MM.1S (cell line): Measurements from ENCODE around the gene KDM4B.
"Not testable (repeated sequence)": the region's sequence is repeated elsewhere in the genome, so short reads cannot be mapped to it uniquely, and the experiment has no call there.

ENCODE experiments used
- DNase-seq: peaks from one replicate; pipeline ENCODE4 v3.0.0-alpha.2; 2015
- H2AFZ ChIP-seq: fragments of 300-600 bp; sonication (generic); 2 replicates; pipeline ENCODE4 v1.6.0; 2016; ENCODE audit warnings: antibody characterized with exemption, low read length
- H3F3A ChIP-seq: fragments of 300-600 bp; sonication (generic); 2 replicates; pipeline ENCODE4 v1.6.1; 2016; ENCODE audit warnings: mild to moderate bottlenecking, antibody characterized with exemption, low read length, moderate library complexity, mixed read lengths; ENCODE audit not compliant: insufficient read depth
- H3K27ac ChIP-seq: fragments of 300-600 bp; sonication (generic); 2 replicates; pipeline ENCODE4 v1.5.1; 2016; ENCODE audit warnings: mild to moderate bottlenecking, low read length
- H3K27me3 ChIP-seq: fragments of 300-600 bp; sonication (generic); replicated peaks from 2 replicates; pipeline ENCODE4 v1.6.0; 2016; ENCODE audit warnings: low read length; ENCODE audit not compliant: insufficient read depth
- H3K36me3 ChIP-seq: fragments of 300-600 bp; sonication (generic); replicated peaks from 2 replicates; pipeline ENCODE4 v1.6.1; 2016; ENCODE audit warnings: mild to moderate bottlenecking, low read length, mixed read lengths; ENCODE audit not compliant: insufficient read depth
- H3K4me1 ChIP-seq: fragments of 300-600 bp; sonication (generic); 2 replicates; pipeline ENCODE4 v1.6.1; 2016; ENCODE audit warnings: low read length, mixed read lengths
- H3K4me2 ChIP-seq: fragments of 300-600 bp; sonication (generic); 2 replicates; pipeline ENCODE4 v1.6.0; 2016; ENCODE audit warnings: low read depth, low read length
- H3K4me3 ChIP-seq: fragments of 300-600 bp; sonication (generic); 2 replicates; pipeline ENCODE4 v1.5.1; 2016; ENCODE audit warnings: low read length, mixed read lengths
- H3K79me2 ChIP-seq: fragments of 300-600 bp; sonication (generic); 2 replicates; pipeline ENCODE4 v1.6.1; 2016; ENCODE audit warnings: mixed run types, low read length, mixed read lengths
- H3K9ac ChIP-seq: fragments of 300-600 bp; sonication (generic); 2 replicates; pipeline ENCODE4 v1.6.1; 2016; ENCODE audit warnings: low read length, mixed read lengths
- H3K9me2 ChIP-seq: fragments of 300-600 bp; sonication (generic); replicated peaks from 2 replicates; pipeline ENCODE4 v1.6.1; 2016; ENCODE audit warnings: mild to moderate bottlenecking, low read length, mixed read lengths; ENCODE audit not compliant: insufficient read depth
- H3K9me3 ChIP-seq: fragments of 300-600 bp; sonication (generic); replicated peaks from 2 replicates; pipeline ENCODE4 v1.6.1; 2016; ENCODE audit warnings: mild to moderate bottlenecking, low read length, mixed read lengths; ENCODE audit not compliant: insufficient read depth
- H4K20me1 ChIP-seq: fragments of 300-600 bp; sonication (generic); 2 replicates; pipeline ENCODE4 v1.6.1; 2016; ENCODE audit warnings: mild to moderate bottlenecking, low read length, moderate library complexity, mixed read lengths; ENCODE audit not compliant: insufficient read depth
- EZH2 ChIP-seq: fragments of 300-600 bp; sonication (generic); optimal IDR thresholded peaks from 2 replicates; pipeline ENCODE3; 2017; ENCODE audit warnings: low read depth, mild to moderate bottlenecking, antibody characterized with exemption, low read length, mixed read lengths
- EZH2phosphoT487 ChIP-seq: fragments of 300-600 bp; sonication (generic); IDR thresholded peaks from 2 replicates; pipeline ENCODE4 v1.6.1; 2018; ENCODE audit warnings: antibody characterized with exemption, low read length
- TF ChIP-seq, protein P1 (sequence below): fragments of 300-600 bp; sonication (generic); IDR thresholded peaks from 2 replicates; pipeline ENCODE4 v1.5.1; 2016; ENCODE audit warnings: antibody characterized with exemption, low read length, mixed read lengths

KDM4B gene

DNA sequence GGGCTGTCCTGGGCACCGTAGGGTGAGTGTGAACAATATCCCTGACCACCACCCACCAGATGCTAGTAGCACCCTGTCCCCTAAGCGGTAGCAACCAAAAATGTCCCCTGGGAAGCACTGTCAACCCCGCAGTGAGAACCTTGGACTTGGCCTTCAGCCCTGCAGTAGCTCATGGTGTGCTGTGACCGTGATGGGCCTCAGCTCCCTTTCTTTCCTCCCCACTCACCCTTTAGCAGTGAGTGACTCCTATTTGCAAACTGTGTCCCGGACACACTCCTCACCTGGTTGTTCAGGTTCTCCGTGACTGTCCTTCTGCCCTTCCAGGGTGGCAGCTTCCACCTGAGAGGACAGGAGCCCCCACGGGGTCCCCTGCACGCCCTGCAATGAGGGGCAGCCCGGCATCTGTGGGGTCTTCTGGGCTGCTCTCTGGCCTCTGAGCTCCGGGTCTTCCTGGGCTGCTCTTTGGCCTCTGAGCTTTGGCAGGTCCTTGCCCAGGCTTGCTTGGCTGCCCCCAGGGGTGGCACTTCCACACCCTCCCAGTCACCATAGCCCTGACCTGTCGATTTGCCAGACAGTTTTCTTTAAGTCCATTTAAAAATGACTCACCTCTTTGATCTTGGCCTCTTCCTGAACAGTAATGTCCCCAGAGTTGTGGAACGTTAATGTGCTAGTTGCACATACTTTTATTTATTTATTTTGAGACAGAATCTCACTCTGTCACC, 3.8 kb downstream of the KDM4B start:
- Histone ChIP-seq H3K79me2 (peaks cover 80% of the 10 kb centered on the region), H3K27ac (no peak overlapping the region), H3K9me3 (no peaks in the 10 kb centered on the region), H2AFZ (no peak overlapping the region), H3K4me2 (no peak overlapping the region), H3K9ac (no peak overlapping the region), H3K4me3 (no peak overlapping the region), H3K9me2 (no peaks in the 10 kb centered on the region), H3K4me1 (peaks cover 4% of the 10 kb centered on the region; the same call in 1 of the 2 replicates), H3K27me3 (no peaks in the 10 kb centered on the region), H4K20me1 (peaks cover 27% of the 10 kb centered on the region), H3K36me3 (peaks cover 10% of the 10 kb centered on the region; the same call in 1 of the 2 replicates), H3F3A (peaks cover 14% of the 10 kb centered on the region; the same call in 1 of the 2 replicates)
- TF ChIP-seq, protein P1, sequence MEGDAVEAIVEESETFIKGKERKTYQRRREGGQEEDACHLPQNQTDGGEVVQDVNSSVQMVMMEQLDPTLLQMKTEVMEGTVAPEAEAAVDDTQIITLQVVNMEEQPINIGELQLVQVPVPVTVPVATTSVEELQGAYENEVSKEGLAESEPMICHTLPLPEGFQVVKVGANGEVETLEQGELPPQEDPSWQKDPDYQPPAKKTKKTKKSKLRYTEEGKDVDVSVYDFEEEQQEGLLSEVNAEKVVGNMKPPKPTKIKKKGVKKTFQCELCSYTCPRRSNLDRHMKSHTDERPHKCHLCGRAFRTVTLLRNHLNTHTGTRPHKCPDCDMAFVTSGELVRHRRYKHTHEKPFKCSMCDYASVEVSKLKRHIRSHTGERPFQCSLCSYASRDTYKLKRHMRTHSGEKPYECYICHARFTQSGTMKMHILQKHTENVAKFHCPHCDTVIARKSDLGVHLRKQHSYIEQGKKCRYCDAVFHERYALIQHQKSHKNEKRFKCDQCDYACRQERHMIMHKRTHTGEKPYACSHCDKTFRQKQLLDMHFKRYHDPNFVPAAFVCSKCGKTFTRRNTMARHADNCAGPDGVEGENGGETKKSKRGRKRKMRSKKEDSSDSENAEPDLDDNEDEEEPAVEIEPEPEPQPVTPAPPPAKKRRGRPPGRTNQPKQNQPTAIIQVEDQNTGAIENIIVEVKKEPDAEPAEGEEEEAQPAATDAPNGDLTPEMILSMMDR, result no peak
- TF ChIP-seq EZH2, result no peak
- no peak for TF ChIP-seq EZH2phosphoT487
- DNase-seq, result no peak

DNA sequence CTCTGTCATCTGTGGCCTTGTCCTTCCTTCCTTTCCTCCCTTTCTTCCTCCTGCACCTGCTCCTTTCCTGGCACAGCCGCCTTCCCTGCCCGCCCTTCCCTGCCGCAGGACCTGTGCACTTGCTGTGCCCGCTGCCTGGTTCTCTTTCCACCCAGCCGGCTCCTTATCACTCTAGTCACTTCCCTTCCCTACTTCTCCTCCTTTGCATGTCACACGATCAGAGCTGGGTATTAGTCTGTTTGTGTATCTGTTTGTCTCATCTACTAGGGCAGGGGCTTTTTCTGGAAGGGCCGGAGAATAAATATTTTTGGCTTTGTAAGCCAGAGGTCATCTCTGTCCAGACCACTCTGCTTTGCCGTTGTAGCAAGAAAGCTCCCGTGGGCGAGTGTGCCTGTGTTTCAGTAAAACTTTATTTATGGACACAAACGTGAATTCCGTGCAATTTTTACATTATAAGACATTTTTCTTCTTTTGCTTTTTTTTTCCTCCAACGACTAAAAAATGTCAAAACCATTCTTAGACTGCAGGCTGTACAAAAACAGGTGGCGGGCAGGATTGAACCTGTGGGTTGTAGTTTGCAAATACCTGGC, 6.1 kb downstream of the KDM4B start:
- Histone ChIP-seq H3F3A (peaks cover 5% of the 10 kb centered on the region; the same call in 1 of the 2 replicates), H3K27me3 (no peaks in the 10 kb centered on the region), H2AFZ (no peak overlapping the region), H4K20me1 (peaks cover 25% of the 10 kb centered on the region), H3K27ac (no peak overlapping the region), H3K4me3 (no peak overlapping the region), H3K4me2 (no peak overlapping the region), H3K36me3 (peaks cover 10% of the 10 kb centered on the region; the same call in 1 of the 2 replicates), H3K4me1 (no peaks in the 10 kb centered on the region), H3K79me2 (peaks cover 97% of the 10 kb centered on the region), H3K9me2 (no peaks in the 10 kb centered on the region), H3K9ac (no peak overlapping the region), H3K9me3 (no peaks in the 10 kb centered on the region)
- TF ChIP-seq EZH2phosphoT487, result no peak
- TF ChIP-seq EZH2, result no peak
- TF ChIP-seq, protein P1, result no peak
- no peak for DNase-seq

DNA sequence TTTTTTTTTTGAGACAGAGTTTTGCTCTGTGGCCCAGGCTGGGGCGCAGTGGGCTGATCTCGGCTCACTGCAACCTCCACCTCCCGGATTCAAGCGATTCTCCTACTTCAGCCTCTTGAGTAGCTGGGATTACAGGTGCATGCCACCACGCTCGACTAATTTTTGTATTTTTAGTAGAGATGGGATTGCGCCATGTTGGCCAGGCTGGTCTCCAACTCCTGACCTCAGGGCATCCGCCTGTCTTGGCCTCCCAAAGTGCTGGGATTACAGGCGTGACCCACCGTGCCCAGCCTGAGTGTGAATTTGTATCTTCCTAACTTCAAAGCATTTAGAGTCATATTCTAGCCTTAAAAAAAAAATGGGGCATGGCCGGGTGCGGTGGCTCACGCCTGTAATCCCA, 6.7 kb downstream of the KDM4B start:
- H3K4me2 ChIP-seq, H3K36me3 ChIP-seq, H3K9me3 ChIP-seq, H3K9me2 ChIP-seq, H3K4me3 ChIP-seq, H3F3A ChIP-seq, DNase-seq, H3K27me3 ChIP-seq, H3K27ac ChIP-seq, H3K9ac ChIP-seq, H2AFZ ChIP-seq, H3K4me1 ChIP-seq: not testable (repeated sequence)
- Histone ChIP-seq H3K79me2 (peaks cover 97% of the 10 kb centered on the region), H4K20me1 (peaks cover 24% of the 10 kb centered on the region)
